K562 (cell line): ENCODE results near the gene CSTPP1. TPM values are rescaled to one million over a fixed set of nuclear protein-coding genes. Genes with fewer than 3 reads are reported as not detected.

Experiments
- ATAC-seq: fragments of 200-7000 bp; cut with Tn5 transposase; 3 replicates; pipeline ENCODE4 v1.9.1; 2020; ENCODE audit warnings: moderate library complexity
- BruUV-seq: library from RNA; stranded (reverse); fragments of 400-500 nt; replicated peaks from 2 replicates; lab custom pipeline; 2021; lab: Mats Ljungman, UMichigan
- CTCF ChIA-PET: fragments of 300-600 bp; formaldehyde crosslinking; extraction: SDS; loops from one replicate; lab custom pipeline; 2021; ENCODE audit warnings: low intra/inter-chr PET ratio; lab: Yijun Ruan, JAX
- POLR2A ChIA-PET: fragments of 300-600, 350-650 bp; sonication (Branson Sonifier 250); formaldehyde crosslinking; extraction: SDS; loops from one replicate; lab custom pipeline; 2021; ENCODE audit warnings: antibody characterized with exemption, inconsistent platforms; lab: Yijun Ruan, JAX
- DNase-seq, 4 experiments: peaks; one replicate each; pipeline versions ENCODE4 v3.0.0 to v3.0.0-alpha.2; 2011 to 2018; ENCODE audit warnings: low spot score in 3 of 4, mixed read lengths in 3 of 4; ENCODE audit errors: extremely low read depth in 1 of 4
- FAIRE-seq: peaks from 2 replicates; lab custom pipeline; 2011; peaks lifted over from hg19 to GRCh38; lab: Jason Lieb, UNC
- H2AFZ ChIP-seq: 2 replicates; pipeline ENCODE4 v1.6.0; 2011; ENCODE audit warnings: low read depth, low read length, control low read depth, inconsistent platforms
- H3K27ac ChIP-seq: fragments of 200-600 bp; 3 replicates; pipeline ENCODE4 v1.8.0; 2011; ENCODE audit warnings: low read depth, mild to moderate bottlenecking, control low read depth, inconsistent platforms, low read length, moderate library complexity, mixed read lengths; ENCODE audit errors: extremely low read depth
- H3K27me3 ChIP-seq, 2 experiments: fragments of 300-600 bp in 1 of 2; 2 replicates in 1 of 2; 3 replicates in 1 of 2; pipeline versions ENCODE4 v1.6.0 to v1.8.0; 2011; ENCODE audit warnings: inconsistent platforms in 2 of 2, low read length in 2 of 2, mild to moderate bottlenecking in 1 of 2, mixed read lengths in 1 of 2, moderate library complexity in 1 of 2; ENCODE audit not compliant: control insufficient read depth in 2 of 2, insufficient read depth in 2 of 2
- H3K36me3 ChIP-seq: fragments of 300-600 bp; 3 replicates; pipeline ENCODE4 v1.8.0; 2011; ENCODE audit warnings: mild to moderate bottlenecking, low read length, inconsistent platforms; ENCODE audit not compliant: control insufficient read depth, insufficient read depth
- H3K4me1 ChIP-seq, 2 experiments: fragments of 200-600 bp in 1 of 2; replicated peaks in 1 of 2; 2 replicates in 1 of 2; 3 replicates in 1 of 2; pipeline versions ENCODE4 v1.5.1 to v1.8.0; 2011; ENCODE audit warnings: inconsistent platforms in 2 of 2, low read length in 2 of 2, mild to moderate bottlenecking in 1 of 2, mixed read lengths in 1 of 2, moderate library complexity in 1 of 2; ENCODE audit not compliant: control insufficient read depth in 2 of 2, insufficient read depth in 2 of 2
- H3K4me2 ChIP-seq: 2 replicates; pipeline ENCODE4 v1.6.1; 2011; ENCODE audit warnings: low read length, control low read depth, inconsistent platforms, mixed read lengths; ENCODE audit not compliant: insufficient read depth
- H3K4me3 ChIP-seq: fragments of 200-600 bp; sonication (generic), shearing (Covaris generic); 2 replicates; pipeline ENCODE4 v1.5.1; 2016; ENCODE audit warnings: control low read depth, inconsistent platforms
- H3K79me2 ChIP-seq: fragments of 200-600 bp; 3 replicates; pipeline ENCODE4 v1.8.0; 2011; ENCODE audit warnings: low read length, inconsistent platforms; ENCODE audit not compliant: control insufficient read depth, insufficient read depth
- H3K9ac ChIP-seq, 2 experiments: 2 replicates each; pipeline versions ENCODE4 v1.6.0 to v1.6.1; 2011; ENCODE audit warnings: low read depth in 2 of 2, low read length in 2 of 2, control low read depth in 1 of 2, inconsistent platforms in 1 of 2, mild to moderate bottlenecking in 1 of 2, mixed read lengths in 1 of 2; ENCODE audit not compliant: insufficient read depth in 1 of 2
- H3K9me1 ChIP-seq: one replicate; pipeline ENCODE4 v1.6.0; 2011; ENCODE audit warnings: inconsistent platforms, mild to moderate bottlenecking, low read length, moderate library complexity; ENCODE audit not compliant: control insufficient read depth, insufficient read depth
- H3K9me3 ChIP-seq: replicated peaks from 2 replicates; pipeline ENCODE4 v1.5.1; 2011; ENCODE audit warnings: low read depth, low read length, inconsistent platforms; ENCODE audit not compliant: control insufficient read depth, insufficient read depth
- H4K20me1 ChIP-seq: replicated peaks from 2 replicates; pipeline ENCODE4 v1.6.1; 2011; ENCODE audit warnings: low read length, inconsistent platforms, mixed read lengths; ENCODE audit not compliant: control insufficient read depth, insufficient read depth
- CBFB ChIP-seq: sonication (generic); formaldehyde crosslinking; IDR thresholded peaks from 2 replicates; pipeline ENCODE4 v1.4.0; 2020; ENCODE audit warnings: mild to moderate bottlenecking, missing genetic modification reagents
- CTCFL ChIP-seq: IDR thresholded peaks from 2 replicates; pipeline ENCODE4 v1.6.1; 2011; ENCODE audit warnings: borderline replicate concordance, low read depth, mild to moderate bottlenecking, moderate library complexity, low read length; ENCODE audit not compliant: insufficient read depth, poor library complexity, severe bottlenecking
- DACH1 ChIP-seq: fragments of 450-650 bp; IDR thresholded peaks from 2 replicates; pipeline ENCODE4 v1.6.1; 2018; ENCODE audit not compliant: partially characterized antibody
- ESRRA ChIP-seq: fragments of 450-650 bp; IDR thresholded peaks from 2 replicates; pipeline ENCODE4 v1.6.1; 2014; ENCODE audit warnings: low read depth, mild to moderate bottlenecking, moderate library complexity, borderline replicate concordance
- FOXJ2 ChIP-seq: fragments of 200-800 bp; sonication (Bioruptor generic); IDR thresholded peaks from 2 replicates; pipeline ENCODE4 v1.6.1; 2016; ENCODE audit warnings: missing genetic modification characterization, missing compliant biosample characterization
- HMGXB4 ChIP-seq: sonication (generic); formaldehyde crosslinking; IDR thresholded peaks from 2 replicates; pipeline ENCODE4 v1.8.1; 2023; ENCODE audit warnings: mild to moderate bottlenecking, missing genetic modification reagents
- MYC ChIP-seq, 2 experiments: fragments of 250-450 bp in 1 of 2; sonication (Bioruptor Pico) in 1 of 2; IDR thresholded peaks; 2 replicates each; pipeline versions ENCODE4 v1.5.1 to v1.6.1; 2012 to 2021; ENCODE audit warnings: low read depth in 2 of 2, borderline replicate concordance in 1 of 2, improper control_type of control experiment in 1 of 2, low read length in 1 of 2, mild to moderate bottlenecking in 1 of 2, moderate library complexity in 1 of 2
- NR0B1 ChIP-seq: fragments of 450-650 bp; IDR thresholded peaks from one replicate; pipeline ENCODE4 v1.6.1; 2018; ENCODE audit warnings: mild to moderate bottlenecking, moderate library complexity; ENCODE audit not compliant: partially characterized antibody
- RBM15 ChIP-seq: fragments of 200-400 bp; formaldehyde crosslinking; IDR thresholded peaks from 2 replicates; pipeline ENCODE4 v1.6.1; 2018; ENCODE audit warnings: mild to moderate bottlenecking, low read length, moderate library complexity; ENCODE audit not compliant: insufficient read depth
- SAFB ChIP-seq: fragments of 200-400 bp; formaldehyde crosslinking; IDR thresholded peaks from 2 replicates; pipeline ENCODE4 v1.6.1; 2017; ENCODE audit warnings: low read depth, low read length, borderline replicate concordance
- SP2 ChIP-seq: IDR thresholded peaks from 2 replicates; pipeline ENCODE4 v1.6.1; 2011; ENCODE audit warnings: mild to moderate bottlenecking, low read depth, low read length, moderate library complexity; ENCODE audit not compliant: poor library complexity, severe bottlenecking; ENCODE audit errors: extremely low read depth
- ZNF316 ChIP-seq: fragments of 450-650 bp; IDR thresholded peaks from 2 replicates; pipeline ENCODE4 v1.6.1; 2016
- ZNF639 ChIP-seq, 2 experiments: fragments of 200-800 bp in 1 of 2; sonication (Bioruptor generic) in 1 of 2; sonication (generic) in 1 of 2; formaldehyde crosslinking in 1 of 2; IDR thresholded peaks in 1 of 2; conservative IDR thresholded peaks in 1 of 2; 2 replicates each; pipeline versions ENCODE4 v1.5.0 to v1.6.1; 2016 to 2020; ENCODE audit warnings: missing compliant biosample characterization in 1 of 2, missing genetic modification characterization in 1 of 2, missing genetic modification reagents in 1 of 2
- in situ Hi-C: fragments of 300-500 bp; cut with MboI; formaldehyde crosslinking; loops from 4 replicates; pipeline ENCODE4 v1.15.0; 2018; ENCODE audit warnings: inconsistent platforms, mixed read lengths
- intact Hi-C: fragments of 100-400 bp; cut with micrococcal nuclease; formaldehyde crosslinking; loops from 2 replicates; pipeline ENCODE4 v1.14.2; 2022
- polyA plus RNA-seq, 8 experiments: library from polyadenylated mRNA; depleted of rRNA in 4 of 8; stranded (reverse) in 5 of 8; unstranded in 3 of 8; fragments of >200 nt; fragmentation: Nextera tagmentation in 2 of 8; fragmentation: Illumina TruSeq in 1 of 8; extraction: Ambion mirVana in 2 of 8; extraction: Trizol in 1 of 8; gene quantifications; 2 replicates each; pipeline versions ENCODE4 v1.2.1 to v1.2.3, GENCODE V29; 2011 to 2014; ENCODE audit warnings: inconsistent platforms in 1 of 8, missing spikeins in 1 of 8
- total RNA-seq, 7 experiments: library from RNA; depleted of rRNA in 6 of 7; stranded (reverse); fragments of >200 nt in 6 of 7; fragmentation: Illumina TruSeq in 2 of 7; extraction: Trizol in 2 of 7; gene quantifications; 2 replicates each; pipeline versions ENCODE4 v1.2.1 to v1.2.3, GENCODE V29; 2011 to 2021; ENCODE audit warnings: low replicate concordance in 1 of 7

CSTPP1 gene
- total and polyA plus RNA-seq, 9 of the 15 experiments (the other 6 are each of a cell fraction or from before 2014, with no cell fraction given) = 6.5 to 17.8 (median 9.2) TPM

DNA sequence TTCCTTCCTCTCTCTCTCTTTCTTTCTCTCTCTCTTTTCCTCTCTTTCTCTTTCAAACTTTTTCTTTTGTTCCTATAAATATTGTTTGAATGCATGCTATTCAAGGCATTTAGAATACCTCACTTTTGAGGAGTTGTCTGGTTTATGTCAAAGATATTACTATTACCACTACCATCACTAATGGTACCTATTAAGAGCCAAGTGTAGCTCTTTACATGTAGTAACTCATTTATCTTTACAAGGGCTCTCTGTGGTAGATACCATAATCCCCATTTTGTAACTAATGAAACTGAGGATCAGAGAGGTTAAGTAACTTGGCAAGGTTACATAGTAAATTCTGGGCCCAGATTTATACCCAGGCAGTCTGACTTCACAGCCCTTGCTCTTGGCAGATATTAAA, 116.0 kb downstream of the CSTPP1 start:
- ChIA-PET CTCF (no interaction called here), POLR2A (no interaction called here)
- FAIRE-seq (no peak), DNase-seq (no peak), ATAC-seq (no peak)
- H3K27ac ChIP-seq = no peak overlapping the region
- H3K9me1 ChIP-seq = peaks cover 4% of the 10 kb centered on the region
- H3K4me1 ChIP-seq = peaks cover 0 to 19% of the 10 kb centered on the region in 2 experiments; a peak in 4 of 5 replicates
- no peak overlapping the region for H3K4me3 ChIP-seq
- no peak overlapping the region for H3K4me2 ChIP-seq
- no peaks in the 10 kb centered on the region for H3K36me3 ChIP-seq
- no TSS peak for BruUV-seq
- intact Hi-C loops = no loop called here
- in situ Hi-C loops = no loop called here
- H3K9ac ChIP-seq = no peak overlapping the region
- H3K27me3 ChIP-seq = no peaks in the 10 kb centered on the region
- H3K9me3 ChIP-seq = no peaks in the 10 kb centered on the region
- H4K20me1 ChIP-seq = no peaks in the 10 kb centered on the region
- no peak overlapping the region for H2AFZ ChIP-seq
- no peaks in the 10 kb centered on the region for H3K79me2 ChIP-seq
- TF ChIP-seq MYC (IDR thresholded peaks at IDR 0.05; ENCODE audit: low read depth, low read length) = no peak
- TF ChIP-seq MYC (CRISPR knock-in tag; IDR thresholded peaks at IDR 0.05; ENCODE audit: borderline replicate concordance, low read depth) = no peak
- TF ChIP-seq CBFB = no peak
- TF ChIP-seq ZNF316 = no peak
- TF ChIP-seq FOXJ2 (tag) = no peak
- no peak for TF ChIP-seq CTCFL
- TF ChIP-seq HMGXB4 (CRISPR knock-in tag) = no peak
- TF ChIP-seq SAFB = no peak
- TF ChIP-seq ZNF639 (CRISPR knock-in tag; conservative IDR thresholded peaks at IDR 0.05 in 1 of 2, IDR thresholded peaks at IDR 0.05 in 1 of 2) = no peak
- no peak for TF ChIP-seq SP2
- TF ChIP-seq RBM15 = no peak
- no peak for TF ChIP-seq ESRRA
- no peak for TF ChIP-seq DACH1
- TF ChIP-seq NR0B1 = no peak
